GM23338 (cell line): ENCODE results near the gene CDCA4. TPM values are rescaled to one million over a fixed set of nuclear protein-coding genes. Genes with fewer than 3 reads are reported as not detected.

Experiments used
- ATAC-seq: fragments of 200-7000 bp; cut with Tn5 transposase; 3 replicates; pipeline ENCODE4 v1.9.1; 2020
- DNase-seq: peaks from one replicate; pipeline ENCODE4 v3.0.0-alpha.2; 2015; ENCODE audit warnings: low spot score
- H2AFZ ChIP-seq: fragments of 200-600 bp; sonication (generic); 2 replicates; pipeline ENCODE4 v1.8.0; 2016; ENCODE audit warnings: antibody characterized with exemption, mild to moderate bottlenecking, moderate library complexity
- H3F3A ChIP-seq: fragments of 200-600 bp; sonication (generic); replicated peaks from 2 replicates; pipeline ENCODE4 v1.8.0; 2017; ENCODE audit warnings: antibody characterized with exemption, mixed run types, low read depth
- H3K27ac ChIP-seq: fragments of 200-600 bp; sonication (generic); 2 replicates; pipeline ENCODE4 v1.6.1; 2016; ENCODE audit warnings: low read depth
- H3K27me3 ChIP-seq: fragments of 200-600 bp; sonication (generic); 2 replicates; pipeline ENCODE4 v1.8.0; 2016; ENCODE audit warnings: mild to moderate bottlenecking, mixed run types, moderate library complexity; ENCODE audit not compliant: insufficient read depth
- H3K36me3 ChIP-seq: fragments of 200-600 bp; sonication (generic); 2 replicates; pipeline ENCODE4 v1.8.0; 2016; ENCODE audit warnings: mild to moderate bottlenecking; ENCODE audit not compliant: insufficient read depth
- H3K4me1 ChIP-seq: fragments of 200-600 bp; sonication (generic); 2 replicates; pipeline ENCODE4 v1.8.0; 2016; ENCODE audit warnings: mild to moderate bottlenecking, moderate library complexity; ENCODE audit not compliant: insufficient read depth
- H3K4me2 ChIP-seq: fragments of 200-600 bp; sonication (generic); 2 replicates; pipeline ENCODE4 v1.7.1; 2017; ENCODE audit warnings: mixed run types
- H3K4me3 ChIP-seq: fragments of 200-600 bp; sonication (generic); 2 replicates; pipeline ENCODE4 v1.6.1; 2016; ENCODE audit warnings: mixed run types
- H3K79me2 ChIP-seq: fragments of 200-600 bp; sonication (generic); replicated peaks from 2 replicates; pipeline ENCODE4 v1.8.0; 2017; ENCODE audit warnings: mild to moderate bottlenecking; ENCODE audit not compliant: insufficient read depth
- H3K9me2 ChIP-seq: fragments of 200-600 bp; sonication (generic); 2 replicates; pipeline ENCODE4 v1.8.0; 2017; ENCODE audit not compliant: insufficient read depth
- H4K20me1 ChIP-seq: fragments of 200-600 bp; sonication (generic); replicated peaks from 2 replicates; pipeline ENCODE4 v1.8.0; 2017; ENCODE audit warnings: mild to moderate bottlenecking; ENCODE audit not compliant: insufficient read depth
- H3K27ac Mint-ChIP-seq: 2 replicates; pipeline ENCODE4 v1.8.0; 2020; ENCODE audit warnings: inconsistent platforms, mild to moderate bottlenecking, moderate library complexity, mixed read lengths
- H3K27me3 Mint-ChIP-seq: 3 replicates; pipeline ENCODE4 v1.8.0; 2022; ENCODE audit warnings: low read depth, mild to moderate bottlenecking, moderate library complexity, mixed read lengths, inconsistent platforms; ENCODE audit not compliant: insufficient read depth, poor library complexity
- H3K36me3 Mint-ChIP-seq: 3 replicates; pipeline ENCODE4 v1.8.0; 2021; ENCODE audit warnings: low read depth, mild to moderate bottlenecking, inconsistent platforms, moderate library complexity, mixed read lengths
- H3K4me1 Mint-ChIP-seq: 3 replicates; pipeline ENCODE4 v1.8.0; 2020; ENCODE audit warnings: mild to moderate bottlenecking, inconsistent platforms, mixed read lengths
- H3K4me3 Mint-ChIP-seq: 3 replicates; pipeline ENCODE4 v1.8.0; 2021; ENCODE audit warnings: moderate library complexity, mild to moderate bottlenecking, inconsistent platforms, mixed read lengths
- H3K9me3 Mint-ChIP-seq: 3 replicates; pipeline ENCODE4 v1.8.0; 2020; ENCODE audit warnings: moderate library complexity, mild to moderate bottlenecking, inconsistent platforms, mixed read lengths
- CREB1 ChIP-seq: fragments of 250-450 bp; sonication (Bioruptor Pico); IDR thresholded peaks from 2 replicates; pipeline ENCODE4 v1.5.0; 2020; ENCODE audit warnings: low read depth, mild to moderate bottlenecking, moderate library complexity
- CTCF ChIP-seq, 2 experiments: fragments of 200-600 bp in 1 of 2; sonication (generic) in 1 of 2; conservative IDR thresholded peaks; 2 replicates each; pipeline versions ENCODE4 v1.5.1 to v1.6.1; 2016 to 2017; ENCODE audit warnings: antibody characterized with exemption in 2 of 2, low read depth in 2 of 2, mild to moderate bottlenecking in 2 of 2, moderate library complexity in 1 of 2
- ETS1 ChIP-seq: IDR thresholded peaks from 2 replicates; pipeline ENCODE4 v1.6.1; 2016; ENCODE audit warnings: antibody characterized with exemption
- EZH2 ChIP-seq: fragments of 200-600 bp; sonication (generic); IDR thresholded peaks from one replicate; pipeline ENCODE4 v1.8.0; 2017; ENCODE audit warnings: antibody characterized with exemption, mild to moderate bottlenecking, low read depth; ENCODE audit not compliant: unreplicated experiment
- EZH2phosphoT487 ChIP-seq: fragments of 200-600 bp; sonication (generic); IDR thresholded peaks from one replicate; pipeline ENCODE4 v1.8.1; 2018; ENCODE audit warnings: antibody characterized with exemption; ENCODE audit not compliant: unreplicated experiment
- JUNB ChIP-seq: IDR thresholded peaks from one replicate; pipeline ENCODE4 v1.6.1; 2016; ENCODE audit warnings: antibody characterized with exemption; ENCODE audit not compliant: unreplicated experiment
- NANOG ChIP-seq: IDR thresholded peaks from 2 replicates; pipeline ENCODE4 v1.6.1; 2016; ENCODE audit warnings: antibody characterized with exemption, borderline replicate concordance
- POLR2AphosphoS5 ChIP-seq: IDR thresholded peaks from 2 replicates; pipeline ENCODE4 v1.6.1; 2016; ENCODE audit warnings: antibody characterized with exemption, low read depth
- REST ChIP-seq: IDR thresholded peaks from one replicate; pipeline ENCODE4 v1.6.1; 2018; ENCODE audit warnings: antibody characterized with exemption; ENCODE audit not compliant: unreplicated experiment
- STAT1 ChIP-seq: IDR thresholded peaks from one replicate; pipeline ENCODE4 v1.6.1; 2016; ENCODE audit warnings: antibody characterized with exemption; ENCODE audit not compliant: unreplicated experiment
- ZNF114 ChIP-seq: fragments of 250-450 bp; sonication (Bioruptor Pico); IDR thresholded peaks from 2 replicates; pipeline ENCODE4 v1.5.0; 2020; ENCODE audit warnings: mild to moderate bottlenecking, moderate library complexity
- ZNF331 ChIP-seq: fragments of 250-450 bp; sonication (Bioruptor Pico); IDR thresholded peaks from 2 replicates; pipeline ENCODE4 v1.5.0; 2020; ENCODE audit warnings: low read depth, mild to moderate bottlenecking, moderate library complexity
- ZNF462 ChIP-seq: fragments of 250-450 bp; sonication (Bioruptor Pico); IDR thresholded peaks from 2 replicates; pipeline ENCODE4 v1.5.0; 2020; ENCODE audit warnings: mild to moderate bottlenecking, moderate library complexity
- polyA plus RNA-seq: library from polyadenylated mRNA; unstranded; fragments of >200 nt; fragmentation: Nextera tagmentation; extraction: Ambion mirVana; gene quantifications from 2 replicates; pipeline ENCODE4 v1.2.1, GENCODE V29; 2016
- total RNA-seq: library from RNA; depleted of rRNA; stranded (reverse); fragments of >200 nt; shearing (Covaris generic); gene quantifications from 2 replicates; pipeline ENCODE4 v1.2.3, GENCODE V29; 2014

Gene CDCA4
- total and polyA plus RNA-seq, 2 experiments from 2014 or later, result 32.6 to 70.7 TPM

- H3K9me3 Mint-ChIP-seq, result no peaks in the 10 kb centered on the region
- H3K4me3 ChIP-seq, result no peak overlapping the region
- H3K9me2 ChIP-seq, result no peaks in the 10 kb centered on the region
- H3K27me3 Mint-ChIP-seq, result peaks cover 22% of the 10 kb centered on the region
- no peaks in the 10 kb centered on the region for H3F3A ChIP-seq
- peaks cover 6% of the 10 kb centered on the region; the same call in 1 of the 3 replicates for H3K4me1 Mint-ChIP-seq
- H3K36me3 Mint-ChIP-seq, result no peaks in the 10 kb centered on the region; the same call in 2 of the 3 replicates
- H3K27ac Mint-ChIP-seq, result no peak overlapping the region
- H4K20me1 ChIP-seq, result no peaks in the 10 kb centered on the region
- no peak for DNase-seq
- ATAC-seq, result no peak
- no peaks in the 10 kb centered on the region for H3K36me3 ChIP-seq
- H3K4me1 ChIP-seq, result no peaks in the 10 kb centered on the region
- H3K27me3 ChIP-seq, result no peaks in the 10 kb centered on the region
- H3K27ac ChIP-seq, result no peak overlapping the region
- no peak overlapping the region for H2AFZ ChIP-seq
- no peak overlapping the region for H3K4me3 Mint-ChIP-seq
- no peak overlapping the region for H3K4me2 ChIP-seq
- H3K79me2 ChIP-seq, result no peaks in the 10 kb centered on the region
- no peak for TF ChIP-seq STAT1
- TF ChIP-seq CTCF (conservative IDR thresholded peaks at IDR 0.05; ENCODE audit: low read depth in 2 of 2), result no peak
- TF ChIP-seq CREB1 (CRISPR knock-in tag), result no peak
- no peak for TF ChIP-seq ETS1
- TF ChIP-seq JUNB, result no peak
- TF ChIP-seq ZNF331 (CRISPR knock-in tag), result no peak
- TF ChIP-seq EZH2, result no peak
- no peak for TF ChIP-seq ZNF114 (CRISPR knock-in tag)
- TF ChIP-seq POLR2AphosphoS5, result no peak
- TF ChIP-seq ZNF462 (CRISPR knock-in tag), result no peak
- no peak for TF ChIP-seq REST
- no peak for TF ChIP-seq EZH2phosphoT487
- TF ChIP-seq NANOG, result no peak
These were observed 46.5 kb upstream of the CDCA4 start for GRCh38 chr14:105067140-105067968.
